ENCODE measurements around the gene ATP11C. TPM values are rescaled to one million over a fixed set of nuclear protein-coding genes. Genes with fewer than 3 reads are reported as not detected.

ATP11C gene
- total RNA-seq, 2 experiments from 2014 or later, result 13.1 to 13.3 TPM

- Mint-ChIP-seq H3K4me3 (no peak overlapping the region), H3K27ac (no peak overlapping the region), H3K27me3 (no peaks in the 10 kb centered on the region), H3K36me3 (peaks cover 1% of the 10 kb centered on the region), H3K9me3 (ENCODE audit: low read depth) (no peaks in the 10 kb centered on the region), H3K4me1 (peaks cover 10% of the 10 kb centered on the region)
- no peak for DNase-seq
- CTCF ChIA-PET, result no interaction called here
- no peak for ATAC-seq
Measured at GRCh38 chrX:139831017-139831416, 101.8 kb downstream of the ATP11C start.

GRCh38 chrX:139828830-139829229, 104.0 kb downstream of the ATP11C start:
- DNase-seq, result no peak
- Mint-ChIP-seq H3K4me1 (peaks cover 10% of the 10 kb centered on the region), H3K27me3 (no peaks in the 10 kb centered on the region), H3K9me3 (ENCODE audit: low read depth) (no peaks in the 10 kb centered on the region), H3K4me3 (no peak overlapping the region), H3K27ac (no peak overlapping the region), H3K36me3 (no peaks in the 10 kb centered on the region)
- no peak for ATAC-seq
- CTCF ChIA-PET, result interaction anchor here (0.7 kb wide), 1 partner anchor 16 kb away, joined by 3 read pairs; no protein-coding TSS in a partner anchor

GRCh38 chrX:139828033-139828432, 104.8 kb downstream of the ATP11C start:
- ATAC-seq, result no peak
- peaks cover 10% of the 10 kb centered on the region for H3K4me1 Mint-ChIP-seq

GRCh38 chrX:139826065-139827044, 106.5 kb downstream of the ATP11C start:
- Mint-ChIP-seq H3K4me3 (no peak overlapping the region), H3K36me3 (no peaks in the 10 kb centered on the region), H3K27ac (no peak overlapping the region), H3K27me3 (no peaks in the 10 kb centered on the region), H3K9me3 (ENCODE audit: low read depth) (no peaks in the 10 kb centered on the region), H3K4me1 (peaks cover 4% of the 10 kb centered on the region)
- CTCF ChIA-PET, result no interaction called here
- DNase-seq (no peak), ATAC-seq (no peak)

More at GRCh38 chrX:139828033-139828432, 104.8 kb downstream of the ATP11C start:
- Mint-ChIP-seq H3K9me3 (ENCODE audit: low read depth) (no peaks in the 10 kb centered on the region), H3K4me3 (no peak overlapping the region), H3K27ac (no peak overlapping the region), H3K27me3 (no peaks in the 10 kb centered on the region), H3K36me3 (no peaks in the 10 kb centered on the region)
- no peak for DNase-seq
- CTCF ChIA-PET, result no interaction called here

- DNase-seq (no peak), ATAC-seq (no peak)
- Mint-ChIP-seq H3K9me3 (ENCODE audit: low read depth) (no peaks in the 10 kb centered on the region), H3K36me3 (no peaks in the 10 kb centered on the region), H3K4me1 (no peaks in the 10 kb centered on the region), H3K27ac (no peak overlapping the region), H3K4me3 (no peak overlapping the region), H3K27me3 (no peaks in the 10 kb centered on the region)
- CTCF ChIA-PET, result no interaction called here
Measured at GRCh38 chrX:139825618-139826017, 107.2 kb downstream of the ATP11C start.

- CTCF ChIA-PET, result no interaction called here
- ATAC-seq, result no peak
- Mint-ChIP-seq H3K4me1 (no peaks in the 10 kb centered on the region), H3K36me3 (no peaks in the 10 kb centered on the region), H3K9me3 (ENCODE audit: low read depth) (no peaks in the 10 kb centered on the region), H3K27ac (no peak overlapping the region), H3K4me3 (no peak overlapping the region), H3K27me3 (no peaks in the 10 kb centered on the region)
- no peak for DNase-seq
Measured at GRCh38 chrX:139823806-139824205, 109.0 kb downstream of the ATP11C start.

- Mint-ChIP-seq H3K27ac (no peak overlapping the region), H3K4me1 (peaks cover 7% of the 10 kb centered on the region), H3K4me3 (no peak overlapping the region), H3K27me3 (no peaks in the 10 kb centered on the region), H3K9me3 (ENCODE audit: low read depth) (no peaks in the 10 kb centered on the region), H3K36me3 (peaks cover 14% of the 10 kb centered on the region)
- ATAC-seq (no peak), DNase-seq (no peak)
- CTCF ChIA-PET, result no interaction called here
Measured at GRCh38 chrX:139820358-139820984, 112.4 kb downstream of the ATP11C start.

GRCh38 chrX:139816204-139816603, 116.6 kb downstream of the ATP11C start:
- Mint-ChIP-seq H3K4me3 (no peak overlapping the region), H3K36me3 (peaks cover 23% of the 10 kb centered on the region), H3K27me3 (no peaks in the 10 kb centered on the region), H3K4me1 (peaks cover 7% of the 10 kb centered on the region), H3K9me3 (ENCODE audit: low read depth) (no peaks in the 10 kb centered on the region), H3K27ac (no peak overlapping the region)
- DNase-seq (no peak), ATAC-seq (no peak)
- CTCF ChIA-PET, result interaction anchor here (2.2 kb wide), 1 partner anchor 11 kb away, joined by 4 read pairs; no protein-coding TSS in a partner anchor

- no peak overlapping the region for H3K27ac Mint-ChIP-seq
Measured at GRCh38 chrX:139815771-139816170, 117.1 kb downstream of the ATP11C start.

GRCh38 chrX:139811942-139812629, 120.8 kb downstream of the ATP11C start:
- CTCF ChIA-PET, result no interaction called here
- Mint-ChIP-seq H3K27ac (no peak overlapping the region), H3K36me3 (peaks cover 21% of the 10 kb centered on the region), H3K27me3 (no peaks in the 10 kb centered on the region), H3K4me3 (no peak overlapping the region), H3K4me1 (peaks cover 7% of the 10 kb centered on the region), H3K9me3 (ENCODE audit: low read depth) (no peaks in the 10 kb centered on the region)
- DNase-seq, result no peak
- ATAC-seq, result no peak

More at GRCh38 chrX:139815771-139816170, 117.1 kb downstream of the ATP11C start:
- CTCF ChIA-PET, result interaction anchor here (2.2 kb wide), 1 partner anchor 10 kb away, joined by 4 read pairs; no protein-coding TSS in a partner anchor
- Mint-ChIP-seq H3K4me1 (peaks cover 7% of the 10 kb centered on the region), H3K9me3 (ENCODE audit: low read depth) (no peaks in the 10 kb centered on the region), H3K27me3 (no peaks in the 10 kb centered on the region), H3K4me3 (no peak overlapping the region), H3K36me3 (peaks cover 23% of the 10 kb centered on the region)
- ATAC-seq (no peak), DNase-seq (no peak)

- no peak overlapping the region for H3K4me3 Mint-ChIP-seq
- ATAC-seq (no peak), DNase-seq (no peak)
- H3K4me1 Mint-ChIP-seq, result peaks cover 10% of the 10 kb centered on the region
- H3K27ac Mint-ChIP-seq, result no peak overlapping the region
- H3K36me3 Mint-ChIP-seq, result peaks cover 22% of the 10 kb centered on the region
- CTCF ChIA-PET, result interaction anchor here (1.9 kb wide), 1 partner anchor 10 kb away, joined by 4 read pairs; no protein-coding TSS in a partner anchor
- no peaks in the 10 kb centered on the region for H3K27me3 Mint-ChIP-seq
- H3K9me3 Mint-ChIP-seq (ENCODE audit: low read depth), result no peaks in the 10 kb centered on the region
Measured at GRCh38 chrX:139804482-139804881, 128.4 kb downstream of the ATP11C start.

- CTCF ChIA-PET, result no interaction called here
Measured at GRCh38 chrX:139803224-139803623, 129.6 kb downstream of the ATP11C start.

GRCh38 chrX:139802048-139802447, 130.8 kb downstream of the ATP11C start:
- CTCF ChIA-PET, result no interaction called here
- Mint-ChIP-seq H3K4me1 (peaks cover 10% of the 10 kb centered on the region), H3K27ac (no peak overlapping the region), H3K4me3 (no peak overlapping the region), H3K9me3 (ENCODE audit: low read depth) (no peaks in the 10 kb centered on the region), H3K36me3 (peaks cover 14% of the 10 kb centered on the region), H3K27me3 (no peaks in the 10 kb centered on the region)
- DNase-seq, result no peak
- ATAC-seq, result no peak

More at GRCh38 chrX:139803224-139803623, 129.6 kb downstream of the ATP11C start:
- H3K36me3 Mint-ChIP-seq, result peaks cover 20% of the 10 kb centered on the region
- no peak overlapping the region for H3K27ac Mint-ChIP-seq
- ATAC-seq (no peak), DNase-seq (no peak)
- no peaks in the 10 kb centered on the region for H3K9me3 Mint-ChIP-seq (ENCODE audit: low read depth)
- no peak overlapping the region for H3K4me3 Mint-ChIP-seq
- peaks cover 10% of the 10 kb centered on the region for H3K4me1 Mint-ChIP-seq
- H3K27me3 Mint-ChIP-seq, result no peaks in the 10 kb centered on the region
